ENCODE data around the gene EXO5. TPM values are rescaled to one million over a fixed set of nuclear protein-coding genes. Genes with fewer than 3 reads are reported as not detected.
"Not testable (repeated sequence)": the region's sequence is repeated elsewhere in the genome, so short reads cannot be mapped to it uniquely, and the experiment has no call there.

Gene EXO5
- total and polyA plus RNA-seq, 3 donors from 2014 or later: 8.4 to 10.9 (median 9.4) TPM

DNA sequence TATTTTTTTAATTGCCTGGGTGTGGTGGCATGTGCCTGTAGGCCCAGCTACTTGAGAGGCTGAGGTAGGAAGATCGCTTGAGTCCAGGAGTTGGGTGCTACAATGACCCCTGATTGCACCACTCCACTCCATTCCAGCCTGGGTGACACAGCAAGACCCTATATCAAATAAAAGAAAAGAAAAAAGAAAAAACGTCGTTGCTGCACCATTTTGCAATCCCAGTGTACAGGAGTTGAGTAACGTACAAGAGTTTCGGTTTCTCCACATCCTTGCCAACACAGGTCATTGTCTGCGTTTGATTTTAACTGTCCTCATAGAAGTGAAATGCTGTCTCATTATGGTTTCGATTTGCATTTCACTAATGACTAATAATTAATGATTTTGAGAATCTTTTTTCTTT is 30.8 kb downstream of the EXO5 start:
- intact Hi-C loops (cut with DNase I; ENCODE audit: low total_unique reads): no loop called here
- 85 to 89% methylated on average over 7 of the region's 7 CpGs for WGBS, 2 donors

DNA sequence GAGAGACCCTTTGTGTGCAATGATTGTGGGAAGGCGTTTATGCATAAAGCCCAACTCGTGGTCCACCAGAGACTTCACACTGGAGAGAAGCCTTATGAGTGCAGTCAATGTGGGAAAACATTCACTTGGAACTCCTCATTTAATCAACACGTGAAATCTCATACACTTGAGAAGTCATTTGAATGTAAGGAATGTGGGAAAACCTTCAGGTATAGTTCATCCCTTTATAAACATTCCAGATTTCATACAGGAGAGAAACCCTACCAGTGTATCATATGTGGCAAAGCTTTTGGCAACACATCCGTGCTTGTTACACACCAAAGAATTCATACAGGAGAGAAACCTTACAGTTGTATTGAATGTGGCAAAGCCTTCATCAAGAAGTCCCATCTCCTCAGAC is 38.4 kb downstream of the EXO5 start:
- no peaks in the 10 kb centered on the region for H3K9me3 ChIP-seq
- no peak overlapping the region for H3K27ac ChIP-seq
- 88 to 95% methylated on average over 4 of the region's 4 CpGs for WGBS, 2 donors
- no peak overlapping the region for H3K4me3 ChIP-seq
- H3K27me3 ChIP-seq: no peaks in the 10 kb centered on the region
- intact Hi-C loops (cut with DNase I; ENCODE audit: low total_unique reads): no loop called here
- H3K4me1 ChIP-seq: no peaks in the 10 kb centered on the region
- no peak for DNase-seq
- TF ChIP-seq, protein P1, sequence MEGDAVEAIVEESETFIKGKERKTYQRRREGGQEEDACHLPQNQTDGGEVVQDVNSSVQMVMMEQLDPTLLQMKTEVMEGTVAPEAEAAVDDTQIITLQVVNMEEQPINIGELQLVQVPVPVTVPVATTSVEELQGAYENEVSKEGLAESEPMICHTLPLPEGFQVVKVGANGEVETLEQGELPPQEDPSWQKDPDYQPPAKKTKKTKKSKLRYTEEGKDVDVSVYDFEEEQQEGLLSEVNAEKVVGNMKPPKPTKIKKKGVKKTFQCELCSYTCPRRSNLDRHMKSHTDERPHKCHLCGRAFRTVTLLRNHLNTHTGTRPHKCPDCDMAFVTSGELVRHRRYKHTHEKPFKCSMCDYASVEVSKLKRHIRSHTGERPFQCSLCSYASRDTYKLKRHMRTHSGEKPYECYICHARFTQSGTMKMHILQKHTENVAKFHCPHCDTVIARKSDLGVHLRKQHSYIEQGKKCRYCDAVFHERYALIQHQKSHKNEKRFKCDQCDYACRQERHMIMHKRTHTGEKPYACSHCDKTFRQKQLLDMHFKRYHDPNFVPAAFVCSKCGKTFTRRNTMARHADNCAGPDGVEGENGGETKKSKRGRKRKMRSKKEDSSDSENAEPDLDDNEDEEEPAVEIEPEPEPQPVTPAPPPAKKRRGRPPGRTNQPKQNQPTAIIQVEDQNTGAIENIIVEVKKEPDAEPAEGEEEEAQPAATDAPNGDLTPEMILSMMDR (IDR thresholded peaks at IDR 0.05): no peak
- TF ChIP-seq POLR2A (IDR thresholded peaks at IDR 0.05): no peak
- no peaks in the 10 kb centered on the region for H3K36me3 ChIP-seq (ENCODE audit: low read depth, missing control alignments)

More for the DNA sequence above, 30.8 kb downstream of the EXO5 start:
- no peak overlapping the region for H3K27ac ChIP-seq
- DNase-seq: no peak
- no peak overlapping the region for H3K4me3 ChIP-seq
- no peaks in the 10 kb centered on the region for H3K27me3 ChIP-seq
- no peaks in the 10 kb centered on the region for H3K4me1 ChIP-seq
- H3K36me3 ChIP-seq (ENCODE audit: low read depth, missing control alignments): no peaks in the 10 kb centered on the region
- H3K9me3 ChIP-seq: no peaks in the 10 kb centered on the region
- no peak for TF ChIP-seq POLR2A (IDR thresholded peaks at IDR 0.05)
- TF ChIP-seq, protein P1 (IDR thresholded peaks at IDR 0.05): no peak

DNA sequence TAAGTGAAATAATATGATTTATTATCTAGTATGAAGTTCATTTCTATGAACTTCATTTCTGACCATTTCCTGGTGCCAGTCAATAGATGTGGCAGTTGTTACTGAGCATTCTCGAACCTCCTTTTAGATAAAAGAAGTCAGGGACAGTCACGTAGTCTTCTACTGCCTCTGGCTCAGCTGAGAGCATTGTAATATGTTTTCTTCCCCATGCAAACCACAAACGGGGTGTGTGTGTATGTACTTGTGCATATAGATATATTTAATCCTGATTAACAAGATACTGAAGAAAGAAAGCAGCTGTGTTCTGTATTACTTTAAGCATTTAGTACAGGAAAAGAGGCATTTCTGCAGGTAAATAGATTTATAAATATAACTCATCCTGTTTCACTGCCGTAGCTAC is 44.5 kb downstream of the EXO5 start:
- no peaks in the 10 kb centered on the region for H3K9me3 ChIP-seq
- H3K36me3 ChIP-seq (ENCODE audit: low read depth, missing control alignments): no peaks in the 10 kb centered on the region
- 32 to 42% methylated on average over 4 of the region's 4 CpGs for WGBS, 2 donors
- no peak for TF ChIP-seq POLR2A (IDR thresholded peaks at IDR 0.05)
- TF ChIP-seq, protein P1 (IDR thresholded peaks at IDR 0.05): no peak
- DNase-seq: no peak
- H3K27ac ChIP-seq: no peak overlapping the region
- H3K27me3 ChIP-seq: no peaks in the 10 kb centered on the region
- no peaks in the 10 kb centered on the region for H3K4me1 ChIP-seq
- H3K4me3 ChIP-seq: no peak overlapping the region
- intact Hi-C loops (cut with DNase I; ENCODE audit: low total_unique reads): no loop called here

DNA sequence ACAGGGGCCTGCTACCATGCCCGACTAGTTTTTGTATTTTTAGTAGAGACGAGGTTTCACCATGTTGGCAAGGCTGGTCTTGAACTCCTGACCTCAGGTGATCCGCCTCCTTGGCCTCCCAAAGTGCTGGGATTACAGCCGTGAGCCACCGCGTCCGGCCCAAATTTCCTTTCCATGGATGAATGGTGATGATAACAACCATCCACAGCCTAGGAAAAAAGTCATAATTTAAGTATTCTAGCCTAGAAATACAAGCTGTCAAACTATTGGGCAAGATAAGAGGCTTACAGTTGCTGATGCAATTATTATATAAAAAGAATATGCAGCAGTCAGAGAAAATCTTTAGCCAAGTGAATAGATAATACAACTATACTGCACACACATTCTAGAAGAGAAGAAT is 46.2 kb downstream of the EXO5 start:
- H3K4me1 ChIP-seq; DNase-seq; H3K36me3 ChIP-seq (ENCODE audit: low read depth, missing control alignments); intact Hi-C loops (cut with DNase I; ENCODE audit: low total_unique reads); H3K27ac ChIP-seq; H3K27me3 ChIP-seq; H3K9me3 ChIP-seq; H3K4me3 ChIP-seq: not testable (repeated sequence)
- 80 to 81% methylated on average over 7 of the region's 7 CpGs for WGBS, 2 donors

DNA sequence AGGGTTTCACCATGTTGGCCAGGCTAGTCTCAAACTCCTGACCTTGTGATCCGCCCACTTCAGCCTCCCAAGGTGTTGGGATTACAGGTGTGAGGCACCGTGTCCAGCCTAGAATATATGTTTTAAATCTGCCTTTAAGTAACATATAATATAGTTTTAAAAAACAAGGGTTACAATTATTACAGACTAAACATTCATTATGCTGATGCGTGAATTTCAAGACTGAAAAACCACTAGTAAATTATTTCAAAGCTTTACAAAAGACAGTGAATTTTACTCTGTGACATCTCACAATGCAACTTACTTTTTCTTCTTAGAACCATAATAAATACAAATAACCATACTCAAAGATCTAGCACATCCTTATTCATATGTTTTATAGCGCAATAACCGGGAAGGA is 47.6 kb downstream of the EXO5 start:
- intact Hi-C loops (cut with DNase I; ENCODE audit: low total_unique reads): no loop called here
- TF ChIP-seq, protein P1 (IDR thresholded peaks at IDR 0.05): no peak
- H3K27me3 ChIP-seq: no peaks in the 10 kb centered on the region

DNA sequence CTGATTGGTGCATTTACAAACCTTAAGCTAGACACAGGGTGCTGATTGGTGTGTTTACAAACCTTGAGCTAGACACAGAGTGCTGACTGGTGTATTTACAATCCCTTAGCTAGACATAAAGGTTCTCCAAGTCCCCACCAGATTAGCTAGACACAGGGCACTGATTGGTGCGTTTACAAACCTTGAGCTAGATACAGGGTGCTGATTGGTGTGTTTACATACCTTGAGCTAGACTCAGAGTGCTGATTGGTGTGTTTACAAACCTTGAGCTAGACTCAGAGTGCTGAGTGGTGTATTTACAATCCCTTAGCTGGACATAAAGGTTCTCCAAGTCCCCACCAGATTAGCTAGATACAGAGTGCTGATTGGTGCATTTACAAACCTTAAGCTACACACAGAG is 49.7 kb downstream of the EXO5 start:
- intact Hi-C loops (cut with DNase I; ENCODE audit: low total_unique reads); H3K36me3 ChIP-seq (ENCODE audit: low read depth, missing control alignments); H3K9me3 ChIP-seq; H3K27me3 ChIP-seq; H3K4me1 ChIP-seq; H3K27ac ChIP-seq: not testable (repeated sequence)
- WGBS, 2 donors: 67 to 89% methylated on average over 1 of the region's 1 CpG
- peak overlapping the region in 1 of 2 donors; percentile 44 for H3K4me3 ChIP-seq
- peak; percentile 17 for DNase-seq

More for the DNA sequence above, 47.6 kb downstream of the EXO5 start:
- 66 to 78% methylated on average over 5 of the region's 5 CpGs for WGBS, 2 donors
- no peak overlapping the region for H3K27ac ChIP-seq
- H3K36me3 ChIP-seq (ENCODE audit: low read depth, missing control alignments): no peaks in the 10 kb centered on the region
- no peak for DNase-seq
- H3K4me1 ChIP-seq: no peaks in the 10 kb centered on the region
- no peaks in the 10 kb centered on the region for H3K9me3 ChIP-seq
- H3K4me3 ChIP-seq: no peak overlapping the region

All from testis (tissue), 3 donors.